WTC11 (cell line): ENCODE data around the gene ZNF530. TPM values are rescaled to one million over a fixed set of nuclear protein-coding genes. Genes with fewer than 3 reads are reported as not detected.

ENCODE experiments used
- ATF6 ChIP-seq: sonication (generic); formaldehyde crosslinking; IDR thresholded peaks from 2 replicates; pipeline ENCODE4 v1.8.1; 2023; ENCODE audit warnings: mild to moderate bottlenecking, missing genetic modification reagents
- CREM ChIP-seq: sonication (generic); formaldehyde crosslinking; IDR thresholded peaks from 2 replicates; pipeline ENCODE4 v1.8.1; 2022; ENCODE audit warnings: mild to moderate bottlenecking, missing genetic modification reagents, moderate library complexity
- E2F5 ChIP-seq: sonication (generic); formaldehyde crosslinking; IDR thresholded peaks from 2 replicates; pipeline ENCODE4 v1.8.1; 2022; ENCODE audit warnings: mild to moderate bottlenecking, moderate library complexity, missing genetic modification reagents
- ELF4 ChIP-seq: sonication (generic); formaldehyde crosslinking; IDR thresholded peaks from 2 replicates; pipeline ENCODE4 v1.8.1; 2022; ENCODE audit warnings: low read depth, mild to moderate bottlenecking, moderate library complexity, missing genetic modification reagents
- EMX1 ChIP-seq: fragments of 250-450 bp; sonication (Bioruptor Pico); IDR thresholded peaks from 2 replicates; pipeline ENCODE4 v1.8.0; 2021; ENCODE audit warnings: mild to moderate bottlenecking
- FOXJ3 ChIP-seq: sonication (generic); formaldehyde crosslinking; IDR thresholded peaks from 2 replicates; pipeline ENCODE4 v1.9.0; 2021; ENCODE audit warnings: missing genetic modification reagents, mild to moderate bottlenecking, borderline replicate concordance
- GRHL2 ChIP-seq: fragments of 250-450 bp; sonication (Bioruptor Pico); IDR thresholded peaks from 2 replicates; pipeline ENCODE4 v1.8.0; 2022; ENCODE audit warnings: mild to moderate bottlenecking, moderate library complexity; ENCODE audit not compliant: insufficient replicate concordance, severe bottlenecking
- GTF2I ChIP-seq: fragments of 250-450 bp; sonication (Bioruptor Pico); conservative IDR thresholded peaks from 2 replicates; pipeline ENCODE4 v1.4.0; 2021; ENCODE audit warnings: mild to moderate bottlenecking
- HMGA2 ChIP-seq: fragments of 250-450 bp; sonication (Bioruptor Pico); IDR thresholded peaks from 2 replicates; pipeline ENCODE4 v1.4.0; 2021; ENCODE audit warnings: mild to moderate bottlenecking, moderate library complexity
- JAZF1 ChIP-seq: fragments of 250-450 bp; sonication (Bioruptor Pico); IDR thresholded peaks from 2 replicates; pipeline ENCODE4 v1.9.0; 2021; ENCODE audit warnings: moderate library complexity, mild to moderate bottlenecking, inconsistent platforms
- MAX ChIP-seq: sonication (generic); formaldehyde crosslinking; IDR thresholded peaks from 2 replicates; pipeline ENCODE4 v1.8.0; 2022; ENCODE audit warnings: mild to moderate bottlenecking, missing genetic modification reagents
- MXD4 ChIP-seq: fragments of 250-450 bp; sonication (Bioruptor Pico); IDR thresholded peaks from 2 replicates; pipeline ENCODE4 v1.8.0; 2021; ENCODE audit warnings: mild to moderate bottlenecking, moderate library complexity, borderline replicate concordance
- MYBL2 ChIP-seq: sonication (generic); formaldehyde crosslinking; IDR thresholded peaks from 2 replicates; pipeline ENCODE4 v1.8.1; 2023; ENCODE audit warnings: mild to moderate bottlenecking, moderate library complexity, missing genetic modification reagents
- NFATC4 ChIP-seq: fragments of 250-450 bp; sonication (Bioruptor Pico); IDR thresholded peaks from 2 replicates; pipeline ENCODE4 v1.9.0; 2021; ENCODE audit warnings: mild to moderate bottlenecking
- NFE2L1 ChIP-seq: sonication (generic); formaldehyde crosslinking; IDR thresholded peaks from 2 replicates; pipeline ENCODE4 v1.8.1; 2023; ENCODE audit warnings: missing genetic modification reagents
- NR3C1 ChIP-seq: sonication (generic); formaldehyde crosslinking; conservative IDR thresholded peaks from 2 replicates; pipeline ENCODE4 v1.8.1; 2023; ENCODE audit warnings: low read depth, mild to moderate bottlenecking, missing genetic modification reagents
- PRRX2 ChIP-seq: fragments of 250-450 bp; sonication (Bioruptor Pico); IDR thresholded peaks from 2 replicates; pipeline ENCODE4 v1.8.0; 2021; ENCODE audit warnings: mild to moderate bottlenecking
- RELA ChIP-seq: sonication (generic); formaldehyde crosslinking; IDR thresholded peaks from 2 replicates; pipeline ENCODE4 v1.8.1; 2022; ENCODE audit warnings: missing genetic modification reagents, mild to moderate bottlenecking, borderline replicate concordance
- SMAD3 ChIP-seq: sonication (generic); formaldehyde crosslinking; IDR thresholded peaks from 2 replicates; pipeline ENCODE4 v1.8.0; 2022; ENCODE audit warnings: missing genetic modification reagents, mild to moderate bottlenecking, borderline replicate concordance
- SMAD4 ChIP-seq: sonication (generic); formaldehyde crosslinking; IDR thresholded peaks from 2 replicates; pipeline ENCODE4 v1.8.0; 2022; ENCODE audit warnings: mild to moderate bottlenecking, missing genetic modification reagents
- SOX15 ChIP-seq: fragments of 250-450 bp; sonication (Bioruptor Pico); IDR thresholded peaks from 2 replicates; pipeline ENCODE4 v1.9.0; 2021; ENCODE audit warnings: mild to moderate bottlenecking
- SP1 ChIP-seq: sonication (generic); formaldehyde crosslinking; conservative IDR thresholded peaks from 2 replicates; pipeline ENCODE4 v1.8.1; 2022; ENCODE audit warnings: missing genetic modification reagents
- TEAD4 ChIP-seq: sonication (generic); formaldehyde crosslinking; IDR thresholded peaks from 2 replicates; pipeline ENCODE4 v1.8.0; 2022; ENCODE audit warnings: mild to moderate bottlenecking, missing genetic modification reagents
- ZNF317 ChIP-seq: sonication (generic); formaldehyde crosslinking; IDR thresholded peaks from 2 replicates; pipeline ENCODE4 v1.8.1; 2023; ENCODE audit warnings: low read depth, mild to moderate bottlenecking, moderate library complexity, missing genetic modification reagents, borderline replicate concordance
- ZNF416 ChIP-seq: fragments of 250-450 bp; sonication (Bioruptor Pico); IDR thresholded peaks from 2 replicates; pipeline ENCODE4 v1.9.0; 2021; ENCODE audit warnings: mild to moderate bottlenecking, inconsistent platforms
- ZNF425 ChIP-seq: fragments of 250-450 bp; sonication (Bioruptor Pico); conservative IDR thresholded peaks from 2 replicates; pipeline ENCODE4 v1.9.0; 2021; ENCODE audit warnings: mild to moderate bottlenecking
- ZNF671 ChIP-seq: fragments of 250-450 bp; sonication (Bioruptor Pico); IDR thresholded peaks from 2 replicates; pipeline ENCODE4 v1.8.0; 2021; ENCODE audit warnings: mild to moderate bottlenecking
- ZSCAN18 ChIP-seq: fragments of 250-450 bp; sonication (Bioruptor Pico); IDR thresholded peaks from 2 replicates; pipeline ENCODE4 v2.1.2; 2022; ENCODE audit warnings: mild to moderate bottlenecking, moderate library complexity
- total RNA-seq: library from RNA; stranded (reverse); gene quantifications from 3 replicates; pipeline ENCODE4 v1.2.3, GENCODE V29; 2021
- TF ChIP-seq, protein P1 (sequence below): sonication (generic); formaldehyde crosslinking; IDR thresholded peaks from 2 replicates; pipeline ENCODE4 v1.8.1; 2023; ENCODE audit warnings: mild to moderate bottlenecking, moderate library complexity, missing genetic modification reagents
- TF ChIP-seq, protein P2 (sequence below): sonication (generic); formaldehyde crosslinking; IDR thresholded peaks from 2 replicates; pipeline ENCODE4 v1.8.0; 2023; ENCODE audit warnings: missing genetic modification reagents

The ZNF530 gene
- total RNA-seq, 1 experiment from 2014 or later = 11.2 TPM

DNA sequence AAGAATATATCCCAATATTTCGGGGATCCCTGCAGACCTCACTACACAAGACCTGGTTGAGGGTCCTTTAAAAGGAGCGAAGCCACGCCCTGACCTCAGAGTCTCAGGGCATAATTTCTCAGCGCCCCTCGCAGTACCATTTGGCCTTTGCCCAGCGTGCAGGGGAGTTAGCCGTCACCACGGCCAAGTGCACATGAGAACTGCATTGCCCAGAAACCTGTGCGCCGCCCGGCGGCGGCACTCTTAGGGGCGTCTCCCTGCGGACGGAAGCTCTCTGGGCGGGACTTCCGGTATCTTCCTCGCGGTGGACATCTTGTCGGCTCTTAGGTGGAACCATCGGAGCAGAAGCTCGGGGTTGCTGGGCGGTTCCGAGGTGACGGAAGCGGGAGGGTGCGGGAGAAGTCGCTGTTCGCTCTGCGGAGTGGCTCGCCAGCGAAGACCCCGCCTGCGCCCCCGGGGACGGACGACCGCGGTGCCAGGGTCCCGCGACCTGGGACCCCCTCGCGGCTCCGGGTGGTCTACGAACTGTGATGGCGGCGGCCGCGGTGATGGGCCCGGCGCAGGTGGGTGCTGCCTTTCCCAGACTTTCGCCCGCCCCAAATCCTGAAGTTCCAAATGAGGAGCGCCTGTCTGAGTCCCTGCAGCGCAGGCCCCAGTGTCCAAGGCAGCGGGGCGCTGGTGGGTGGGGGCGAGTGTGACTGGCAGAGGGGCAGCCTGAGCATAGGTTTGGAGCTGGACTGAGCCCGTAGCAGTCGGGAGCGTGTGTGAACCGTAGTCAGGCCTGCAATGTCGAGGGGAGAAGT, 14.5 kb downstream of the ZNF530 start, which contains the start of gene ZNF134 (continued):
- TF ChIP-seq ZNF425 (CRISPR knock-in tag) (no peak), TEAD4 (CRISPR knock-in tag) (0 out of 2 replicates have a peak, but pooled peaks have one; percentile 8), ZNF317 (CRISPR knock-in tag) (no peak), JAZF1 (CRISPR knock-in tag) (no peak), ATF6 (CRISPR knock-in tag) (no peak), EMX1 (no peak), NFE2L1 (CRISPR knock-in tag) (no peak), CREM (CRISPR knock-in tag) (0 out of 2 replicates have a peak, but pooled peaks have one; percentile 45), MYBL2 (CRISPR knock-in tag) (no peak), SOX15 (CRISPR knock-in tag) (no peak), RELA (CRISPR knock-in tag) (no peak; the same call in 1 of the 2 replicates), FOXJ3 (CRISPR knock-in tag) (no peak), PRRX2 (CRISPR knock-in tag) (no peak), GRHL2 (CRISPR knock-in tag) (no peak), HMGA2 (CRISPR knock-in tag) (no peak), E2F5 (0 out of 2 replicates have a peak, but pooled peaks have one; percentile 27), MAX (CRISPR knock-in tag) (peak; percentile 40; the same call in 1 of the 2 replicates), GTF2I (CRISPR knock-in tag) (no peak), ZSCAN18 (CRISPR knock-in tag) (no peak), ELF4 (CRISPR knock-in tag) (no peak), NR3C1 (CRISPR knock-in tag) (no peak), ZNF671 (no peak), NFATC4 (CRISPR knock-in tag) (no peak), MXD4 (no peak), SMAD4 (CRISPR knock-in tag) (no peak), SP1 (peak; percentile 82), ZNF416 (CRISPR knock-in tag) (no peak), SMAD3 (no peak)
- TF ChIP-seq, protein P1, sequence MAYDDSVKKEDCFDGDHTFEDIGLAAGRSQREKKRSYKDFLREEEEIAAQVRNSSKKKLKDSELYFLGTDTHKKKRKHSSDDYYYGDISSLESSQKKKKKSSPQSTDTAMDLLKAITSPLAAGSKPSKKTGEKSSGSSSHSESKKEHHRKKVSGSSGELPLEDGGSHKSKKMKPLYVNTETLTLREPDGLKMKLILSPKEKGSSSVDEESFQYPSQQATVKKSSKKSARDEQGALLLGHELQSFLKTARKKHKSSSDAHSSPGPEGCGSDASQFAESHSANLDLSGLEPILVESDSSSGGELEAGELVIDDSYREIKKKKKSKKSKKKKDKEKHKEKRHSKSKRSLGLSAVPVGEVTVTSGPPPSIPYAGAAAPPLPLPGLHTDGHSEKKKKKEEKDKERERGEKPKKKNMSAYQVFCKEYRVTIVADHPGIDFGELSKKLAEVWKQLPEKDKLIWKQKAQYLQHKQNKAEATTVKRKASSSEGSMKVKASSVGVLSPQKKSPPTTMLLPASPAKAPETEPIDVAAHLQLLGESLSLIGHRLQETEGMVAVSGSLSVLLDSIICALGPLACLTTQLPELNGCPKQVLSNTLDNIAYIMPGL (CRISPR knock-in tag) = peak; percentile 67
- TF ChIP-seq, protein P2, sequence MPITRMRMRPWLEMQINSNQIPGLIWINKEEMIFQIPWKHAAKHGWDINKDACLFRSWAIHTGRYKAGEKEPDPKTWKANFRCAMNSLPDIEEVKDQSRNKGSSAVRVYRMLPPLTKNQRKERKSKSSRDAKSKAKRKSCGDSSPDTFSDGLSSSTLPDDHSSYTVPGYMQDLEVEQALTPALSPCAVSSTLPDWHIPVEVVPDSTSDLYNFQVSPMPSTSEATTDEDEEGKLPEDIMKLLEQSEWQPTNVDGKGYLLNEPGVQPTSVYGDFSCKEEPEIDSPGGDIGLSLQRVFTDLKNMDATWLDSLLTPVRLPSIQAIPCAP (CRISPR knock-in tag) = no peak
